ENCODE measurements around the gene SH3GL2. TPM values are rescaled to one million over a fixed set of nuclear protein-coding genes. Genes with fewer than 3 reads are reported as not detected.

Gene SH3GL2
- total and polyA plus RNA-seq, 11 donors = 1.3 to 20.9 (median 5.0) TPM

DNA sequence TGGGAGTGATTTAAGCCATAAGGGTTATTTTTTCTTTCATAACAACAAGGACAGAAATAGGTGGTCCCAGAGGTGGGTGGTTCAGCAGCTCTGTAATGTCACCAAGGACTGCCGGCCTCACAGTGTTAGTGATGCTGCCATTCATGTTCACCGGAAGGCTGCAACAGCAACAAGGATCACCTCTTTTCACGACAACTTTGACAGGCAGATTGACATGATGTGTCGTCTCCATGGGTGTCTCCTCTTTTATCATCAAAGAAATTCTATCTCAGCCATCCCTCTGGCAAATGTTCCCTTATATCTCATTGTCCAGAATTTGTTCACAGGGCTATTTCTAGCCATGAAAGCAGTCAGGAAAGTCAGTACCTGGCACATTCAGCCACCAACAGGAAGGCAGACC lies 231.5 kb downstream of the SH3GL2 start:
- H3K36me3 ChIP-seq = no peaks in the 10 kb centered on the region
- DNase-seq (no peak), ATAC-seq (no peak)
- peaks cover 0 to 20% (median 0%) of the 10 kb centered on the region in 9 donors for H3K27me3 ChIP-seq
- TF ChIP-seq POLR2A (IDR thresholded peaks at IDR 0.05) = no peak
- TF ChIP-seq, protein P1, sequence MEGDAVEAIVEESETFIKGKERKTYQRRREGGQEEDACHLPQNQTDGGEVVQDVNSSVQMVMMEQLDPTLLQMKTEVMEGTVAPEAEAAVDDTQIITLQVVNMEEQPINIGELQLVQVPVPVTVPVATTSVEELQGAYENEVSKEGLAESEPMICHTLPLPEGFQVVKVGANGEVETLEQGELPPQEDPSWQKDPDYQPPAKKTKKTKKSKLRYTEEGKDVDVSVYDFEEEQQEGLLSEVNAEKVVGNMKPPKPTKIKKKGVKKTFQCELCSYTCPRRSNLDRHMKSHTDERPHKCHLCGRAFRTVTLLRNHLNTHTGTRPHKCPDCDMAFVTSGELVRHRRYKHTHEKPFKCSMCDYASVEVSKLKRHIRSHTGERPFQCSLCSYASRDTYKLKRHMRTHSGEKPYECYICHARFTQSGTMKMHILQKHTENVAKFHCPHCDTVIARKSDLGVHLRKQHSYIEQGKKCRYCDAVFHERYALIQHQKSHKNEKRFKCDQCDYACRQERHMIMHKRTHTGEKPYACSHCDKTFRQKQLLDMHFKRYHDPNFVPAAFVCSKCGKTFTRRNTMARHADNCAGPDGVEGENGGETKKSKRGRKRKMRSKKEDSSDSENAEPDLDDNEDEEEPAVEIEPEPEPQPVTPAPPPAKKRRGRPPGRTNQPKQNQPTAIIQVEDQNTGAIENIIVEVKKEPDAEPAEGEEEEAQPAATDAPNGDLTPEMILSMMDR (IDR thresholded peaks at IDR 0.05) = no peak
- H3K4me3 ChIP-seq = no peak overlapping the region
- H3K27ac ChIP-seq = no peak overlapping the region
- no peaks in the 10 kb centered on the region for H3K4me1 ChIP-seq
- 53 to 57% (median 56%) methylated on average over 4 of the region's 4 CpGs for WGBS, 4 donors
- intact Hi-C loops (cut with DNase I) = loop anchor here (2.0 to 10.0 kb wide), 9 partner anchors 337 to 1224 kb away; partner anchors contain the start of gene SAXO1 (in 1 of the 10)
- no peaks in the 10 kb centered on the region for H3K9me3 ChIP-seq

DNA sequence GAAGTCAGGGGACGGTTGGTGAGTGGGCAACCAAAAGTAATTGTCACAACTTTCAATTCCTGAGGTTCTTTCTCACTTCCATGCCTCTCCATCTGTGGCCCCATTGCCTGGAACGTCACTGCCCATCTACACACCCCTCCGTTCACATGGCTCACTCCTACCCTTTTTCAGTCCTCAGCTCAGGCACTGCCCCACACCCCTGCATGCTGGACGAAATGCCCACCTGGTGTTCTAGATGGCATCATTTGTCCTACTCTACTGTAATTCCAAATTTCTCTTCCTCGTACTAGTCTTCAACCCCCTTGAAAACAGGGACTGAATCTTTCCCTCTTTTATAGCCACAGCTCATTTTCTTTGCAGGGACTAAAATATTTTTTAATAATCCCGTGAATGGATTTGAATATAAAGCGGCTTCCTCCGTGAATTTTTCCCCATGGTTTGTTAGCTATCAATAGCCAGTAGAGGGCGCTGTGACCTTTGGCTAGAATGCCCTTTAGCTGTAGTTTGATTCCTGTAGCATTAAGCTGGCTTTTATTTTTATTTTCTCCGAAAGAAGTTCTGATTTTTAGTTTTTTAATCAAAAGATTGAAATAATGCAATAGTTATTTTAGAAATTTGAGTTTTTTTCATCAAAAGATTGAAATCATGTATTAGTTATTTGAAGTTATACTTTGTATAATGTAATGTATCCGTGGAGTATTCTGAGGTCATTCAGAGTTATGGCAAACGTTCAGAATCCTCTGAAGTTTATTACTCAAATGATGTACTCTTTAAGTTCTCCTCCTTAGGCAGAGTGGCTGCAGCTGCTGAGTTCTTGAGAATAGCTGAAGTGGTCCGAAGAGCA lies 232.1 kb downstream of the SH3GL2 start:
- intact Hi-C loops (cut with DNase I) = loop anchor here (1.0 to 10.0 kb wide), 10 partner anchors 336 to 1224 kb away; partner anchors contain the start of gene SAXO1 (in 1 of the 10)
- H3K4me1 ChIP-seq = no peaks in the 10 kb centered on the region
- H3K27ac ChIP-seq = no peak overlapping the region
- H3K9me3 ChIP-seq = no peaks in the 10 kb centered on the region
- no peaks in the 10 kb centered on the region for H3K36me3 ChIP-seq
- ATAC-seq (peak in 1 of 4 donors; percentile 47), DNase-seq (peak in 4 of 5 donors; percentile 29 to 48 (median 35))
- H3K4me3 ChIP-seq = no peak overlapping the region
- H3K27me3 ChIP-seq = peaks cover 0 to 14% (median 0%) of the 10 kb centered on the region in 9 donors
- TF ChIP-seq, protein P1 (IDR thresholded peaks at IDR 0.05) = peak; percentile 72 to 93 (median 84)
- TF ChIP-seq POLR2A (IDR thresholded peaks at IDR 0.05) = no peak
- 20 to 23% (median 21%) methylated on average over 13 of the region's 13 CpGs for WGBS, 4 donors

DNA sequence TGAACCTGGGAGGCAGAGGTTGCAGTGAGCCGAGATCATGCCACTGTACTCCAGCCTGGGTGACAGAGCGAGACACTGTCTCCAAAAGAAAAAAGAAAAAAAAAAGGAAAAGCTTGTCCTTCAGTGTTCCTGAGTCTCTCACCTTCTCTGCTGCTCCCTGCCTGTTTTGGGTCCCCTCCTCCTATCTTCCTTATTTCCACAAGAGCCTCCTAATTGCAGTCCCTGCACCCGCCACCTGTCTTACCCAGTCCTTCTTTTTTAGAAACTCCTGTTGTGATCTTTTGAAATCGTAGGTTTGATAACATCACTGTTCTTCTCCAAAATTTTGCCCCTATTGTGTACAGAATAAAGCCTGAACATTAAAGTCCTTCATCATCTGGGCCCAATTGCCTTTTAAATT lies 234.9 kb downstream of the SH3GL2 start:
- H3K36me3 ChIP-seq = no peaks in the 10 kb centered on the region
- H3K27me3 ChIP-seq = peaks cover 0 to 10% (median 0%) of the 10 kb centered on the region in 9 donors
- ATAC-seq (no peak), DNase-seq (no peak)
- 88 to 92% (median 88%) methylated on average over 4 of the region's 4 CpGs for WGBS, 4 donors
- intact Hi-C loops (cut with DNase I) = loop anchor here in 8 of 10 donors (5.0 to 10.0 kb wide), 6 partner anchors 334 to 1221 kb away; partner anchors contain the start of gene SAXO1 (in 1 of the 8)
- no peaks in the 10 kb centered on the region for H3K9me3 ChIP-seq
- no peak overlapping the region for H3K4me3 ChIP-seq
- no peak overlapping the region for H3K27ac ChIP-seq
- TF ChIP-seq, protein P1 (IDR thresholded peaks at IDR 0.05) = no peak
- TF ChIP-seq POLR2A (IDR thresholded peaks at IDR 0.05) = no peak
- H3K4me1 ChIP-seq = no peaks in the 10 kb centered on the region

DNA sequence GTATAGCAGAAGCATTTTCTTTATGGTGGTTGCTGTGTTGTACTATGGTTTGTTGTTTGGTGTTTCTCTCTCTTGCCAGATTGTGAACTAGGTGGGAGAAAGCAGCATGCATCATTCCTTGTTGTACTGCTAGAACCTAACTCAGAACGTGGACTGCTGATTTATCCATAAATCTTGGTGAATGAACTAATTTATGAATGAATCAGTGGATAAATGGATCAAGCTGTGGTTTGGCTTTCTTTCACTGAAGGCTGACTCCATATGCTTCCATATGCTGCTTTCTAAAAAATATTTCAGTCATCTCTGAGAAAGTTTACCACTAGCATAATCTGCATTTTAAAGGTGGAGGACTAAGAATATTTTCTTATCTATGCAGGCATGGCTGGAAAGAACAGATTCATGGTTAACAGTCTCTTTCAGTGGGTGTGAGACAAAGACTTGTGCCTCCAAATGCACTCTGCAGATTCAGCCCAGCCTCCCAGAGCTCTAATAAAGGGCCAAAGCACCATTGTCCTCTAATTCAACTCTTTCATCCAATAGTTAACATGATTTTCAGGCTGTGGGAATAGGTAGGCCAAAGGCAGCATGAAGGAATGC lies 237.7 kb downstream of the SH3GL2 start:
- DNase-seq (no peak), ATAC-seq (no peak)
- H3K27ac ChIP-seq = no peak overlapping the region
- H3K4me3 ChIP-seq = no peak overlapping the region
- intact Hi-C loops (cut with DNase I) = loop anchor here in 4 of 10 donors (5.0 to 10.0 kb wide), 3 partner anchors 331 to 1218 kb away; partner anchors contain the start of gene SAXO1 (in 1 of the 4)
- 57 to 76% (median 63%) methylated on average over 1 of the region's 1 CpG for WGBS, 4 donors
- no peaks in the 10 kb centered on the region for H3K4me1 ChIP-seq
- no peaks in the 10 kb centered on the region for H3K27me3 ChIP-seq
- no peak for TF ChIP-seq POLR2A (IDR thresholded peaks at IDR 0.05)
- TF ChIP-seq, protein P1 (IDR thresholded peaks at IDR 0.05) = no peak
- no peaks in the 10 kb centered on the region for H3K36me3 ChIP-seq
- H3K9me3 ChIP-seq = peaks cover 0 to 9% (median 0%) of the 10 kb centered on the region in 12 donors

Measured in heart left ventricle (tissue), 16 donors.